Neuronal stem cell (in vitro differentiated cells): ENCODE data around the gene CCR7.
A peak's percentile ranks its signal among the peaks of the same experiment; 100 is the strongest.

ENCODE experiments used
- DNase-seq: peaks from one replicate; pipeline ENCODE4 v3.0.0-alpha.2; 2013; ENCODE audit warnings: low spot score
- H2AFZ ChIP-seq: one replicate; pipeline ENCODE4 v1.6.1; 2013; ENCODE audit warnings: mild to moderate bottlenecking, low read length, inconsistent platforms
- H2AK5ac ChIP-seq: 2 replicates; pipeline ENCODE4 v1.6.1; 2013; ENCODE audit warnings: low read depth, mild to moderate bottlenecking, inconsistent platforms, low read length, moderate library complexity, mixed read lengths
- H2BK120ac ChIP-seq: 2 replicates; pipeline ENCODE4 v1.6.1; 2013; ENCODE audit warnings: low read depth, mild to moderate bottlenecking, inconsistent platforms, low read length, moderate library complexity, mixed read lengths
- H2BK12ac ChIP-seq: one replicate; pipeline ENCODE4 v1.6.1; 2013; ENCODE audit warnings: low read length, inconsistent platforms
- H2BK15ac ChIP-seq: 2 replicates; pipeline ENCODE4 v1.6.1; 2013; ENCODE audit warnings: mild to moderate bottlenecking, low read length, inconsistent platforms, mixed read lengths
- H2BK5ac ChIP-seq: one replicate; pipeline ENCODE4 v1.6.1; 2013; ENCODE audit warnings: inconsistent platforms, mild to moderate bottlenecking, low read length, moderate library complexity
- H3K14ac ChIP-seq: one replicate; pipeline ENCODE4 v1.6.1; 2013; ENCODE audit warnings: low read length, inconsistent platforms
- H3K18ac ChIP-seq: 2 replicates; pipeline ENCODE4 v1.6.1; 2013; ENCODE audit warnings: low read length, inconsistent platforms
- H3K23ac ChIP-seq: 2 replicates; pipeline ENCODE4 v1.6.1; 2013; ENCODE audit warnings: low read depth, mild to moderate bottlenecking, mixed read lengths, low read length, inconsistent platforms; ENCODE audit not compliant: poor library complexity
- H3K27ac ChIP-seq: replicated peaks from 3 replicates; pipeline ENCODE4 v1.5.1; 2013; ENCODE audit warnings: low read length, inconsistent platforms
- H3K27me3 ChIP-seq, 3 experiments: 2 replicates each; pipeline ENCODE4 v1.6.1; 2013; ENCODE audit warnings: low read length in 3 of 3, mild to moderate bottlenecking in 2 of 3, inconsistent platforms in 1 of 3, low read depth in 1 of 3, mixed read lengths in 1 of 3, moderate library complexity in 1 of 3; ENCODE audit not compliant: control insufficient read depth in 3 of 3, insufficient read depth in 3 of 3
- H3K36me3 ChIP-seq, 2 donors: replicated peaks in 1 of 2; 2 replicates each; pipeline ENCODE4 v1.6.1; 2013; ENCODE audit warnings: low read length in 2 of 2; ENCODE audit not compliant: control insufficient read depth in 2 of 2, insufficient read depth in 2 of 2
- H3K4ac ChIP-seq: 2 replicates; pipeline ENCODE4 v1.6.1; 2013; ENCODE audit warnings: inconsistent platforms, mild to moderate bottlenecking, low read length, moderate library complexity
- H3K4me1 ChIP-seq, 2 donors: 1 replicate in 1 of 2; 2 replicates in 1 of 2; pipeline ENCODE4 v1.6.1; 2013; ENCODE audit warnings: low read length in 2 of 2, low read depth in 1 of 2; ENCODE audit not compliant: control insufficient read depth in 2 of 2, insufficient read depth in 1 of 2
- H3K4me2 ChIP-seq: one replicate; pipeline ENCODE4 v1.6.1; 2013; ENCODE audit warnings: mild to moderate bottlenecking, low read length, inconsistent platforms; ENCODE audit not compliant: insufficient read depth, poor library complexity, severe bottlenecking
- H3K4me3 ChIP-seq, 2 donors: 2 replicates each; pipeline ENCODE4 v1.5.1; 2013; ENCODE audit warnings: low read length in 2 of 2, mild to moderate bottlenecking in 2 of 2, inconsistent platforms in 1 of 2, moderate library complexity in 1 of 2
- H3K79me1 ChIP-seq: one replicate; pipeline ENCODE4 v1.6.1; 2013; ENCODE audit warnings: low read depth, mild to moderate bottlenecking, inconsistent platforms, low read length, moderate library complexity
- H3K9ac ChIP-seq: one replicate; pipeline ENCODE4 v1.6.1; 2013; ENCODE audit warnings: mild to moderate bottlenecking, low read depth, low read length, inconsistent platforms; ENCODE audit not compliant: poor library complexity
- H3K9me3 ChIP-seq, 2 donors: replicated peaks in 1 of 2; 2 replicates each; pipeline versions ENCODE3 to v1.6.1; 2013; ENCODE audit warnings: low read length in 2 of 2, mild to moderate bottlenecking in 2 of 2, inconsistent platforms in 1 of 2, low read depth in 1 of 2, mixed read lengths in 1 of 2, moderate library complexity in 1 of 2; ENCODE audit not compliant: control insufficient read depth in 2 of 2, insufficient read depth in 1 of 2
- H4K8ac ChIP-seq: one replicate; pipeline ENCODE4 v1.6.1; 2013; ENCODE audit warnings: low read depth, mild to moderate bottlenecking, inconsistent platforms, low read length, moderate library complexity
- H4K91ac ChIP-seq: one replicate; pipeline ENCODE4 v1.6.1; 2013; ENCODE audit warnings: low read length, low read depth, mild to moderate bottlenecking, inconsistent platforms; ENCODE audit not compliant: poor library complexity
- WGBS, 2 donors: extraction: QIAGEN DNeasy Blood & Tissue Kit; methylation state at CpG; one replicate each; pipeline ENCODE4 v1.1.7; 2013; ENCODE audit warnings: missing lambda C conversion rate in 2 of 2, mixed read lengths in 1 of 2; ENCODE audit not compliant: insufficient read length in 2 of 2, insufficient replicate concordance in 1 of 2; ENCODE audit errors: extremely low coverage in 2 of 2; 5-methylcytosine and 5-hydroxymethylcytosine counted together

CCR7 gene

GRCh38 chr17:40541873-40542557 lies 23.3 kb downstream of the CCR7 start:
- H2BK12ac ChIP-seq = peak overlapping the region; percentile 52
- H3K4me2 ChIP-seq = no peak overlapping the region
- H3K23ac ChIP-seq = no peak overlapping the region
- no peak overlapping the region for H3K9ac ChIP-seq
- H2BK5ac ChIP-seq = peak overlapping the region; percentile 45
- no peak for DNase-seq
- H2AFZ ChIP-seq = peak overlapping the region; percentile 81
- H3K4me3 ChIP-seq = no peak overlapping the region
- H3K36me3 ChIP-seq = no peaks in the 10 kb centered on the region
- no peak overlapping the region for H4K91ac ChIP-seq
- peak overlapping the region; percentile 96 for H3K14ac ChIP-seq
- H2AK5ac ChIP-seq = peak overlapping the region; percentile 98
- H3K18ac ChIP-seq = peak overlapping the region; percentile 88
- no peaks in the 10 kb centered on the region for H3K9me3 ChIP-seq
- H3K79me1 ChIP-seq = no peaks in the 10 kb centered on the region
- no CpG with 5 or more reads among the region's 18 CpGs for WGBS, 2 donors
- H3K4me1 ChIP-seq = peaks cover 15 to 25% of the 10 kb centered on the region in 2 donors
- H3K27me3 ChIP-seq = no peaks in the 10 kb centered on the region
- H4K8ac ChIP-seq = no peak overlapping the region
- peak overlapping the region; percentile 27 for H3K4ac ChIP-seq
- peak overlapping the region; percentile 93 for H2BK15ac ChIP-seq
- no peak overlapping the region for H2BK120ac ChIP-seq
- no peak overlapping the region for H3K27ac ChIP-seq

- peak overlapping the region; percentile 42 for H3K14ac ChIP-seq
- no peak overlapping the region for H3K4ac ChIP-seq
- H2AFZ ChIP-seq = peak overlapping the region; percentile 81
- H2BK12ac ChIP-seq = no peak overlapping the region
- H4K91ac ChIP-seq = no peak overlapping the region
- no peaks in the 10 kb centered on the region for H3K9me3 ChIP-seq
- WGBS, 2 donors = no CpG with 5 or more reads among the region's 20 CpGs
- peak overlapping the region; percentile 98 for H2AK5ac ChIP-seq
- H3K4me3 ChIP-seq = peak overlapping the region in 1 of 2 donors; percentile 59
- no peak overlapping the region for H3K4me2 ChIP-seq
- no peaks in the 10 kb centered on the region for H3K27me3 ChIP-seq
- H2BK15ac ChIP-seq = peak overlapping the region; percentile 93
- no peaks in the 10 kb centered on the region for H3K79me1 ChIP-seq
- H3K36me3 ChIP-seq = no peaks in the 10 kb centered on the region
- DNase-seq = no peak
- no peak overlapping the region for H4K8ac ChIP-seq
- H2BK5ac ChIP-seq = peak overlapping the region; percentile 45
- no peak overlapping the region for H2BK120ac ChIP-seq
- no peak overlapping the region for H3K23ac ChIP-seq
- H3K4me1 ChIP-seq = peaks cover 20 to 24% of the 10 kb centered on the region in 2 donors
- H3K27ac ChIP-seq = no peak overlapping the region
- H3K18ac ChIP-seq = peak overlapping the region; percentile 62
- H3K9ac ChIP-seq = no peak overlapping the region
Measured at GRCh38 chr17:40541060-40541872, 24.0 kb downstream of the CCR7 start.

GRCh38 chr17:40540448-40540847 lies 24.8 kb downstream of the CCR7 start:
- no peak overlapping the region for H4K8ac ChIP-seq
- no peak overlapping the region for H3K14ac ChIP-seq
- no peak overlapping the region for H2AFZ ChIP-seq
- no peak overlapping the region for H3K9ac ChIP-seq
- H3K27ac ChIP-seq = no peak overlapping the region
- H2BK5ac ChIP-seq = peak overlapping the region; percentile 49
- no peak overlapping the region for H3K4me2 ChIP-seq
- H2BK120ac ChIP-seq = no peak overlapping the region
- H4K91ac ChIP-seq = no peak overlapping the region
- no peak for DNase-seq
- H3K79me1 ChIP-seq = no peaks in the 10 kb centered on the region
- H2AK5ac ChIP-seq = peak overlapping the region; percentile 85
- H3K4ac ChIP-seq = no peak overlapping the region
- WGBS, 2 donors = no CpG with 5 or more reads among the region's 8 CpGs
- no peaks in the 10 kb centered on the region for H3K27me3 ChIP-seq
- peak overlapping the region; percentile 82 for H2BK15ac ChIP-seq
- no peaks in the 10 kb centered on the region for H3K36me3 ChIP-seq
- no peak overlapping the region for H3K18ac ChIP-seq
- H3K4me3 ChIP-seq = no peak overlapping the region
- peaks cover 20 to 24% of the 10 kb centered on the region in 2 donors for H3K4me1 ChIP-seq
- no peak overlapping the region for H2BK12ac ChIP-seq
- H3K23ac ChIP-seq = no peak overlapping the region
- no peaks in the 10 kb centered on the region for H3K9me3 ChIP-seq
